HepG2 (cell line): ENCODE results near the gene NKD2. TPM values are rescaled to one million over a fixed set of nuclear protein-coding genes. Genes with fewer than 3 reads are reported as not detected.

Experiments used
- ATAC-seq: fragments of 200-7000 bp; cut with Tn5 transposase; 3 replicates; pipeline ENCODE4 v1.9.1; 2020; ENCODE audit warnings: mild to moderate bottlenecking, moderate library complexity
- BruUV-seq: library from RNA; stranded (reverse); fragments of 400-500 nt; replicated peaks from 2 replicates; lab custom pipeline; 2021; lab: Mats Ljungman, UMichigan
- CTCF ChIA-PET: fragments of 300-600 bp; formaldehyde crosslinking; extraction: SDS; loops from one replicate; lab custom pipeline; 2021; ENCODE audit warnings: low total read pairs, inconsistent platforms, low intra/inter-chr PET ratio; lab: Yijun Ruan, JAX
- POLR2A ChIA-PET: fragments of 350-600 bp; sonication (Branson Sonifier 250); formaldehyde crosslinking; loops from one replicate; lab custom pipeline; 2020; ENCODE audit warnings: antibody characterized with exemption, inconsistent platforms; lab: Yijun Ruan, JAX
- DNase-seq: peaks from one replicate; pipeline ENCODE4 v3.0.0-alpha.2; 2015; ENCODE audit warnings: low spot score
- FAIRE-seq: peaks from 3 replicates; lab custom pipeline; 2011; peaks lifted over from hg19 to GRCh38; lab: Jason Lieb, UNC
- H2AFZ ChIP-seq: one replicate; pipeline ENCODE4 v1.6.1; 2011; ENCODE audit warnings: low read length, inconsistent platforms
- H3K27ac ChIP-seq: fragments of 300-600 bp; 3 replicates; pipeline ENCODE4 v1.8.0; 2011; ENCODE audit warnings: mixed run types, mild to moderate bottlenecking, mixed read lengths, low read length, inconsistent platforms; ENCODE audit not compliant: insufficient read depth; ENCODE audit errors: extremely low read length
- H3K27me3 ChIP-seq, 2 experiments: fragments of 200-600 bp in 1 of 2; 2 replicates in 1 of 2; 3 replicates in 1 of 2; pipeline versions ENCODE4 v1.6.0 to v1.8.0; 2011; ENCODE audit warnings: low read length in 2 of 2, mild to moderate bottlenecking in 2 of 2, moderate library complexity in 2 of 2, inconsistent platforms in 1 of 2; ENCODE audit not compliant: insufficient read depth in 2 of 2, control insufficient read depth in 1 of 2
- H3K36me3 ChIP-seq, 2 experiments: fragments of 200-600 bp in 1 of 2; replicated peaks in 1 of 2; 2 replicates in 1 of 2; 3 replicates in 1 of 2; pipeline versions ENCODE4 v1.5.1 to v1.8.0; 2011; ENCODE audit warnings: low read length in 2 of 2, inconsistent platforms in 1 of 2; ENCODE audit not compliant: insufficient read depth in 2 of 2, control insufficient read depth in 1 of 2
- H3K4me1 ChIP-seq: 2 replicates; pipeline ENCODE4 v1.5.1; 2012; ENCODE audit warnings: low read length, inconsistent platforms; ENCODE audit not compliant: insufficient read depth
- H3K4me2 ChIP-seq: 2 replicates; pipeline ENCODE4 v1.6.0; 2011; ENCODE audit warnings: low read depth, low read length, inconsistent platforms
- H3K4me3 ChIP-seq, 3 experiments: fragments of 200-600 bp in 1 of 3; sonication (generic), shearing (Covaris generic) in 1 of 3; replicated peaks in 1 of 3; 2 replicates each; pipeline ENCODE4 v1.5.1; 2011 to 2016; ENCODE audit warnings: low read length in 3 of 3, inconsistent platforms in 2 of 3, low read depth in 2 of 3, mild to moderate bottlenecking in 2 of 3, control low read depth in 1 of 3, mixed read lengths in 1 of 3; ENCODE audit not compliant: insufficient read depth in 1 of 3
- H3K79me2 ChIP-seq: one replicate; pipeline ENCODE4 v1.6.1; 2011; ENCODE audit warnings: low read length, inconsistent platforms; ENCODE audit not compliant: insufficient read depth
- H3K9ac ChIP-seq: 2 replicates; pipeline ENCODE4 v1.6.0; 2011; ENCODE audit warnings: mild to moderate bottlenecking, low read depth, low read length, inconsistent platforms; ENCODE audit not compliant: insufficient read depth
- H3K9me3 ChIP-seq: 2 replicates; pipeline ENCODE4 v1.5.1; 2012; ENCODE audit warnings: mild to moderate bottlenecking, low read length
- H4K20me1 ChIP-seq: 2 replicates; pipeline ENCODE4 v1.6.0; 2011; ENCODE audit warnings: inconsistent platforms, mild to moderate bottlenecking, low read length, moderate library complexity; ENCODE audit not compliant: insufficient read depth
- HNRNPK ChIP-seq: fragments of 200-400 bp; formaldehyde crosslinking; IDR thresholded peaks from 2 replicates; pipeline ENCODE4 v1.6.1; 2018; ENCODE audit warnings: low read length, low read depth, moderate library complexity, mild to moderate bottlenecking; ENCODE audit not compliant: poor library complexity, severe bottlenecking
- IRX3 ChIP-seq: sonication (generic); formaldehyde crosslinking; IDR thresholded peaks from 2 replicates; pipeline ENCODE4 v1.8.1; 2023; ENCODE audit warnings: mild to moderate bottlenecking, low read depth, missing genetic modification reagents, borderline replicate concordance
- KDM4B ChIP-seq: sonication (generic); formaldehyde crosslinking; IDR thresholded peaks from 2 replicates; pipeline ENCODE4 v1.4.0; 2020; ENCODE audit warnings: missing genetic modification reagents
- NFKBIZ ChIP-seq: IDR thresholded peaks from 2 replicates; pipeline ENCODE4 v1.6.1; 2018; ENCODE audit warnings: missing genetic modification reagents, missing compliant biosample characterization
- RAD21 ChIP-seq: fragments of 450-650 bp; formaldehyde crosslinking; IDR thresholded peaks from 2 replicates; pipeline ENCODE4 v1.5.0; 2020; ENCODE audit warnings: mild to moderate bottlenecking
- RARG ChIP-seq: sonication (generic); formaldehyde crosslinking; IDR thresholded peaks from 2 replicates; pipeline ENCODE4 v1.4.0; 2020; ENCODE audit warnings: low read depth, mild to moderate bottlenecking, missing genetic modification reagents
- TRIM24 ChIP-seq: sonication (generic); formaldehyde crosslinking; IDR thresholded peaks from 2 replicates; pipeline ENCODE4 v1.8.0; 2022; ENCODE audit warnings: mild to moderate bottlenecking, missing genetic modification reagents
- ZBTB7B ChIP-seq: sonication (generic); formaldehyde crosslinking; IDR thresholded peaks from 2 replicates; pipeline ENCODE4 v1.4.0; 2020; ENCODE audit warnings: missing genetic modification reagents
- ZFP62 ChIP-seq: sonication (generic); formaldehyde crosslinking; IDR thresholded peaks from 2 replicates; pipeline ENCODE4 v1.4.0; 2020; ENCODE audit warnings: missing genetic modification reagents
- ZKSCAN1 ChIP-seq: fragments of 150-350 bp; IDR thresholded peaks from 2 replicates; pipeline ENCODE4 v1.6.1; 2014; ENCODE audit warnings: low read length
- ZNF280B ChIP-seq: sonication (generic); formaldehyde crosslinking; IDR thresholded peaks from 2 replicates; pipeline ENCODE4 v1.5.0; 2020; ENCODE audit warnings: missing genetic modification reagents, mild to moderate bottlenecking, borderline replicate concordance
- ZNF34 ChIP-seq: sonication (generic); formaldehyde crosslinking; IDR thresholded peaks from 2 replicates; pipeline ENCODE4 v1.4.0; 2020; ENCODE audit warnings: mild to moderate bottlenecking, missing genetic modification reagents, borderline replicate concordance
- ZNF512B ChIP-seq: sonication (generic); formaldehyde crosslinking; IDR thresholded peaks from 2 replicates; pipeline ENCODE4 v1.5.1; 2020; ENCODE audit warnings: missing genetic modification reagents, mild to moderate bottlenecking, borderline replicate concordance
- WGBS: methylation state at CpG from one replicate; pipeline ENCODE4 v1.1.6; 2017; ENCODE audit warnings: low lambda C conversion rate; 5-methylcytosine and 5-hydroxymethylcytosine counted together
- in situ Hi-C: cut with HindIII; loops from 2 replicates; pipeline ENCODE4 v1.10.0; 2017; ENCODE audit warnings: low pct_unique_long_range_greater_than_20kb; ENCODE audit not compliant: extremely low pct_ligation_motif_present
- intact Hi-C: fragments of 100-400 bp; cut with micrococcal nuclease; formaldehyde crosslinking; loops from one replicate; pipeline ENCODE4 v1.10.0; 2022; ENCODE audit not compliant: unreplicated experiment
- polyA plus RNA-seq, 8 experiments: library from polyadenylated mRNA; depleted of rRNA in 3 of 8; stranded (reverse) in 7 of 8; unstranded in 1 of 8; fragments of >200 nt; fragmentation: Illumina TruSeq in 4 of 8; extraction: Trizol in 4 of 8; gene quantifications; 2 replicates each; pipeline versions ENCODE4 v1.2.1 to v1.2.3, GENCODE V29; 2011 to 2016; ENCODE audit warnings: low read depth in 4 of 8, missing spikeins in 1 of 8, mixed read lengths in 1 of 8; ENCODE audit not compliant: insufficient read depth in 1 of 8
- total RNA-seq, 5 experiments: library from RNA; depleted of rRNA; stranded (reverse); fragments of >200 nt; fragmentation: Illumina TruSeq; extraction: Trizol; gene quantifications; 2 replicates each; pipeline ENCODE4 v1.2.3, GENCODE V29; 2016; ENCODE audit warnings: low read depth in 1 of 5
- TF ChIP-seq, protein P1 (sequence below): IDR thresholded peaks from 2 replicates; pipeline ENCODE4 v1.6.1; 2016; ENCODE audit warnings: missing biosample characterization, missing genetic modification reagents, low read depth
- TF ChIP-seq, protein P2 (sequence below): sonication (generic); IDR thresholded peaks from 2 replicates; pipeline ENCODE4 v1.6.1; 2016; ENCODE audit warnings: low read depth, borderline replicate concordance
- TF ChIP-seq, protein P3 (sequence below): sonication (generic); formaldehyde crosslinking; IDR thresholded peaks from 2 replicates; pipeline ENCODE4 v1.5.0; 2020; ENCODE audit warnings: mild to moderate bottlenecking, low read depth, missing genetic modification reagents, borderline replicate concordance

Gene NKD2
- total and polyA plus RNA-seq, 2 of the 13 experiments (the other 11 are each of a cell fraction or from before 2014, with no cell fraction given) = 0.53 to 0.82 TPM

DNA sequence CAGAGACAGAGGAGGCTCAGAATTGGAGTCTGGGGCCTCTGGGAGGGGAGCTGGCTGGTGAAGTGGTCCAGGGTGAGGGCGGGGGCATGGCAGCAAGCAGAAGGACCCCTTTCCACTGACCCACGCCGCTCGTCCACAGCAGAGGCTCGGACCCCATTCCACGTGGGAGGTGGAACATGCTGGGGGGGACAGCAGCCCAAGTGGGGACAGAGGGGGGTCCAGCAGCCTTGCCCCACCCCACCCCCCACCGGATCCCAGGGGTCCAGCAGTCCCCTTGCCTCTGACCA is 25.4 kb upstream of the NKD2 start:
- WGBS = 61% methylated on average over 6 of the region's 7 CpGs
- intact Hi-C loops = loop anchor here (5.0 kb wide), 1 partner anchor 61 kb away; no protein-coding TSS in a partner anchor
- DNase-seq (no peak), FAIRE-seq (no peak), ATAC-seq (no peak)
- no peak overlapping the region for H3K9ac ChIP-seq
- H3K4me3 ChIP-seq = no peak overlapping the region
- TF ChIP-seq IRX3 (no peak), RAD21 (CRISPR knock-in tag) (no peak), ZFP62 (CRISPR knock-in tag) (no peak), NFKBIZ (CRISPR knock-in tag) (no peak), ZBTB7B (CRISPR knock-in tag) (no peak), ZNF34 (CRISPR knock-in tag) (no peak), TRIM24 (CRISPR knock-in tag) (no peak), KDM4B (CRISPR knock-in tag) (no peak), RARG (CRISPR knock-in tag) (no peak), ZKSCAN1 (no peak), ZNF512B (CRISPR knock-in tag) (no peak), HNRNPK (no peak), ZNF280B (CRISPR knock-in tag) (no peak)
- TF ChIP-seq, protein P1, sequence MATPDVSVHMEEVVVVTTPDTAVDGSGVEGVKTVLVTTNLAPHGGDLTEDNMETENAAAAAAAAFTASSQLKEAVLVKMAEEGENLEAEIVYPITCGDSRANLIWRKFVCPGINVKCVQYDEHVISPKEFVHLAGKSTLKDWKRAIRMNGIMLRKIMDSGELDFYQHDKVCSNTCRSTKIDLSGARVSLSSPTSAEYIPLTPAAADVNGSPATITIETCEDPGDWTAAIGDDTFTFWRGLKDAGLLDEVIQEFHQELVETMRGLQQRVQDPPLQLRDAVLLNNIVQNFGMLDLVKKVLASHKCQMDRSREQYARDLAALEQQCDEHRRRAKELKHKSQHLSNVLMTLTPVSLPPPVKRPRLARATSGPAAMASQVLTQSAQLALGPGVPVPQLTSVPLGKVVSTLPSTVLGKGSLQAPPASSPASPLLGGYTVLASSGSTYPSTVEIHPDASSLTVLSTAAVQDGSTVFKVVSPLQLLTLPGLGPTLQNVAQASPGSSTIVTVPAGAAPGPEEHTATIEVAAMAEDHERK (CRISPR knock-in tag) = no peak
- TF ChIP-seq, protein P2, sequence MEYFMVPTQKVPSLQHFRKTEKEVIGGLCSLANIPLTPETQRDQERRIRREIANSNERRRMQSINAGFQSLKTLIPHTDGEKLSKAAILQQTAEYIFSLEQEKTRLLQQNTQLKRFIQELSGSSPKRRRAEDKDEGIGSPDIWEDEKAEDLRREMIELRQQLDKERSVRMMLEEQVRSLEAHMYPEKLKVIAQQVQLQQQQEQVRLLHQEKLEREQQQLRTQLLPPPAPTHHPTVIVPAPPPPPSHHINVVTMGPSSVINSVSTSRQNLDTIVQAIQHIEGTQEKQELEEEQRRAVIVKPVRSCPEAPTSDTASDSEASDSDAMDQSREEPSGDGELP = no peak
- TF ChIP-seq, protein P3, sequence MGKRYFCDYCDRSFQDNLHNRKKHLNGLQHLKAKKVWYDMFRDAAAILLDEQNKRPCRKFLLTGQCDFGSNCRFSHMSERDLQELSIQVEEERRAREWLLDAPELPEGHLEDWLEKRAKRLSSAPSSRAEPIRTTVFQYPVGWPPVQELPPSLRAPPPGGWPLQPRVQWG (CRISPR knock-in tag) = no peak
- in situ Hi-C loops = no loop called here
- no TSS peak for BruUV-seq
- no peak overlapping the region for H3K4me2 ChIP-seq
- peaks cover 6% of the 10 kb centered on the region; the same call in 1 of the 2 replicates for H3K9me3 ChIP-seq
- POLR2A ChIA-PET = no interaction called here
- no peaks in the 10 kb centered on the region for H3K79me2 ChIP-seq
- no peak overlapping the region for H3K27ac ChIP-seq
- H3K36me3 ChIP-seq = no peaks in the 10 kb centered on the region
- peaks cover 6 to 29% of the 10 kb centered on the region in 2 experiments; a peak in 4 of 5 replicates for H3K27me3 ChIP-seq
- H3K4me1 ChIP-seq = peaks cover 20% of the 10 kb centered on the region
- H4K20me1 ChIP-seq = no peaks in the 10 kb centered on the region
- CTCF ChIA-PET = no interaction called here
- no peak overlapping the region for H2AFZ ChIP-seq
